ENCODE measurements around the gene SLC5A7. TPM values are rescaled to one million over a fixed set of nuclear protein-coding genes. Genes with fewer than 3 reads are reported as not detected.

Gene SLC5A7
- total and polyA plus RNA-seq, 2 donors (not counting 1 experiment from before 2014, with no cell fraction given), result not detected

DNA sequence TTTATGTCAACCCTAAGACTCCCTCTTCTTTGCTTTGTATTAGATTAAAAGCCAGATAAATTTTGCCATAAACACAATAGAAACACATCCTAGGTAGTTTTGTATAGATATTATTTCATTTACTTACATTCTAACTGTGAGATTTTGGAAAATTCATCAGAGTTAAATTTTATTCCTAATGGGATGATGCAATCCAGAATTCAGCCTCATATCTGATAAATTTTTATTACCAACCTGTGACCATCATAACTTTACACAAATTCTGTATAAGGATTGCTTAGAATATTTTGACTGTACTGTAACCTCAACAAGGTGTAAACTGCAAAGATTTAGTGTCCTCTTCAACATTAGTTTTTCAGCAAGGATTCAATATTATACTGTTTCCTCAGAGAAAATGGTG lies 4.4 kb downstream of the SLC5A7 start:
- Mint-ChIP-seq H3K9me3 (ENCODE audit: insufficient read depth) (no peaks in the 10 kb centered on the region), H3K27ac (no peak overlapping the region), H3K27me3 (peaks cover 7% of the 10 kb centered on the region), H3K4me3 (no peak overlapping the region), H3K4me1 (no peaks in the 10 kb centered on the region)
- Histone ChIP-seq H3K27ac (ENCODE audit: low read length in 2 of 2) (no peak overlapping the region), H3K9ac (ENCODE audit: low read length) (no peak overlapping the region), H2AFZ (ENCODE audit: insufficient read depth, low read depth, low read length, poor library complexity, severe bottlenecking) (no peak overlapping the region), H3K79me2 (ENCODE audit: control insufficient read depth, insufficient read depth, low read length) (no peaks in the 10 kb centered on the region), H3K36me3 (replicated peaks in 1 of 2; ENCODE audit: control extremely low read depth in 1 of 2, control insufficient read depth in 1 of 2, extremely low read depth in 1 of 2, insufficient read depth in 2 of 2, low read length in 1 of 2) (no peaks in the 10 kb centered on the region), H3K27me3 (replicated peaks in 1 of 4; ENCODE audit: control extremely low read depth in 1 of 4, control insufficient read depth in 3 of 4, insufficient read depth in 4 of 4, low read length in 3 of 4) (peaks cover 0 to 3% (median 0%) of the 10 kb centered on the region in 4 experiments), H3K9me3 (ENCODE audit: control extremely low read depth in 1 of 3, control insufficient read depth in 2 of 3, insufficient read depth in 1 of 3, low read length in 2 of 3) (peaks cover 0 to 9% (median 0%) of the 10 kb centered on the region in 3 donors), H3K4me3 (ENCODE audit: control extremely low read depth in 1 of 5, extremely low read depth in 1 of 5, insufficient read depth in 1 of 5, low read depth in 2 of 5, low read length in 4 of 5) (no peak overlapping the region), H3K4me1 (ENCODE audit: control insufficient read depth in 2 of 2, insufficient read depth in 2 of 2, low read length in 2 of 2) (no peaks in the 10 kb centered on the region), H4K20me1 (ENCODE audit: control insufficient read depth, insufficient read depth, low read length, poor library complexity, severe bottlenecking) (no peaks in the 10 kb centered on the region), H3K4me2 (replicated peaks; ENCODE audit: low read depth, low read length, poor library complexity, severe bottlenecking) (no peak overlapping the region)
- intact Hi-C loops (cut with micrococcal nuclease), result no loop called here
- ChIA-PET CTCF (no interaction called here), POLR2A (no interaction called here)
- no peak for TF ChIP-seq EZH2 (IDR thresholded peaks at IDR 0.05; ENCODE audit: borderline replicate concordance, insufficient read depth, low read depth, low read length, poor library complexity, severe bottlenecking)
- TF ChIP-seq, protein P1, sequence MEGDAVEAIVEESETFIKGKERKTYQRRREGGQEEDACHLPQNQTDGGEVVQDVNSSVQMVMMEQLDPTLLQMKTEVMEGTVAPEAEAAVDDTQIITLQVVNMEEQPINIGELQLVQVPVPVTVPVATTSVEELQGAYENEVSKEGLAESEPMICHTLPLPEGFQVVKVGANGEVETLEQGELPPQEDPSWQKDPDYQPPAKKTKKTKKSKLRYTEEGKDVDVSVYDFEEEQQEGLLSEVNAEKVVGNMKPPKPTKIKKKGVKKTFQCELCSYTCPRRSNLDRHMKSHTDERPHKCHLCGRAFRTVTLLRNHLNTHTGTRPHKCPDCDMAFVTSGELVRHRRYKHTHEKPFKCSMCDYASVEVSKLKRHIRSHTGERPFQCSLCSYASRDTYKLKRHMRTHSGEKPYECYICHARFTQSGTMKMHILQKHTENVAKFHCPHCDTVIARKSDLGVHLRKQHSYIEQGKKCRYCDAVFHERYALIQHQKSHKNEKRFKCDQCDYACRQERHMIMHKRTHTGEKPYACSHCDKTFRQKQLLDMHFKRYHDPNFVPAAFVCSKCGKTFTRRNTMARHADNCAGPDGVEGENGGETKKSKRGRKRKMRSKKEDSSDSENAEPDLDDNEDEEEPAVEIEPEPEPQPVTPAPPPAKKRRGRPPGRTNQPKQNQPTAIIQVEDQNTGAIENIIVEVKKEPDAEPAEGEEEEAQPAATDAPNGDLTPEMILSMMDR (IDR thresholded peaks at IDR 0.05), result no peak
- ATAC-seq (ENCODE audit: low read depth), result no peak
- no peak for DNase-seq

DNA sequence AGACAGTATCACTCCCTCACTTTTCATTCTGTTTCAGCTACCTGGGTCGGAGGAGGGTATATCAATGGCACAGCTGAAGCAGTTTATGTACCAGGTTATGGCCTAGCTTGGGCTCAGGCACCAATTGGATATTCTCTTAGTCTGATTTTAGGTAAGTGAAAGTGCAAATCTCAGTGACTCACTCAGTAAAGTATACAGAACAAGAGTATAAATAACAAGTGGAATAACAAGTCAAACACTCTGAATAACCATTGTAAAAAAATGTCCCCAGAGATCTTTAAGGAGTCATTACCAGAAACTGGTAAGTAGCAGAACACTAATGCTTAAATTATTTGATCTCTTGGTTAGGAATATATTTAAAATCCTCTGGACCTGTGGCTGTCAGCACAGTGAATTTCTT lies 5.7 kb downstream of the SLC5A7 start:
- TF ChIP-seq, protein P1 (IDR thresholded peaks at IDR 0.05), result no peak
- no peak for TF ChIP-seq EZH2 (IDR thresholded peaks at IDR 0.05; ENCODE audit: borderline replicate concordance, insufficient read depth, low read depth, low read length, poor library complexity, severe bottlenecking)
- DNase-seq (no peak), ATAC-seq (ENCODE audit: low read depth) (no peak)
- Histone ChIP-seq H3K4me2 (replicated peaks; ENCODE audit: low read depth, low read length, poor library complexity, severe bottlenecking) (no peak overlapping the region), H3K27ac (ENCODE audit: low read length in 2 of 2) (no peak overlapping the region), H3K36me3 (replicated peaks in 1 of 2; ENCODE audit: control extremely low read depth in 1 of 2, control insufficient read depth in 1 of 2, extremely low read depth in 1 of 2, insufficient read depth in 2 of 2, low read length in 1 of 2) (no peaks in the 10 kb centered on the region), H3K9me3 (ENCODE audit: control extremely low read depth in 1 of 3, control insufficient read depth in 2 of 3, insufficient read depth in 1 of 3, low read length in 2 of 3) (no peaks in the 10 kb centered on the region), H2AFZ (ENCODE audit: insufficient read depth, low read depth, low read length, poor library complexity, severe bottlenecking) (no peak overlapping the region), H4K20me1 (ENCODE audit: control insufficient read depth, insufficient read depth, low read length, poor library complexity, severe bottlenecking) (no peaks in the 10 kb centered on the region), H3K27me3 (replicated peaks in 1 of 4; ENCODE audit: control extremely low read depth in 1 of 4, control insufficient read depth in 3 of 4, insufficient read depth in 4 of 4, low read length in 3 of 4) (no peaks in the 10 kb centered on the region), H3K4me1 (ENCODE audit: control insufficient read depth in 2 of 2, insufficient read depth in 2 of 2, low read length in 2 of 2) (no peaks in the 10 kb centered on the region), H3K4me3 (ENCODE audit: control extremely low read depth in 1 of 5, extremely low read depth in 1 of 5, insufficient read depth in 1 of 5, low read depth in 2 of 5, low read length in 4 of 5) (no peak overlapping the region), H3K79me2 (ENCODE audit: control insufficient read depth, insufficient read depth, low read length) (no peaks in the 10 kb centered on the region), H3K9ac (ENCODE audit: low read length) (no peak overlapping the region)
- CTCF ChIA-PET, result no interaction called here
- H3K9me3 Mint-ChIP-seq (ENCODE audit: insufficient read depth), result no peaks in the 10 kb centered on the region
- POLR2A ChIA-PET, result no interaction called here
- peaks cover 7% of the 10 kb centered on the region for H3K27me3 Mint-ChIP-seq
- no peaks in the 10 kb centered on the region for H3K4me1 Mint-ChIP-seq
- intact Hi-C loops (cut with micrococcal nuclease), result no loop called here
- no peak overlapping the region for H3K27ac Mint-ChIP-seq
- H3K4me3 Mint-ChIP-seq, result no peak overlapping the region
- no CpG with 5 or more reads among the region's 1 CpG for WGBS (ENCODE audit: insufficient coverage)
